GM18526 (cell line): Measurements from ENCODE around the gene RCSD1.

ENCODE experiments used
- POLR2A ChIP-seq: IDR thresholded peaks from 3 replicates; pipeline ENCODE4 v1.6.1; 2011; ENCODE audit not compliant: insufficient read length; ENCODE audit errors: extremely low read depth

Gene RCSD1

DNA sequence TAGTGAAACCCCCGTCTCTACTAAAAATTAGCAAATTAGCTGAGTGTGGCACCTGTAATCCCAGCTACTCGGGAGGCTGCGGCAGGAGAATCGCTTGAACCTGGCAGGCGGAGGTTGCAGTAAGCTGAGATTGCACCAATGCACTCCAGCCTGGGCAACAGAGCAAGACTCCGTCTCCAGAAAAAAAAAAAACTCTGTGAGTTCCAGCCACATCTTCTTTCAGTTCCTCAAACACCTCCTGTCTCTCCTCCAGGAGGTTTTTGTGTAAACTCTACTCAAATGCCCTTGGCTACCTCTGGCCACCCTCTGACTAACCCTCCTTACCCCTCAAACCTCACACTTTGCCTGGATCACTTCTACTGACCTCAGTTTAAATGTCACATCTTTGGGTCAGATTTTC lies 38.1 kb downstream of the RCSD1 start:
- TF ChIP-seq POLR2A: no peak

DNA sequence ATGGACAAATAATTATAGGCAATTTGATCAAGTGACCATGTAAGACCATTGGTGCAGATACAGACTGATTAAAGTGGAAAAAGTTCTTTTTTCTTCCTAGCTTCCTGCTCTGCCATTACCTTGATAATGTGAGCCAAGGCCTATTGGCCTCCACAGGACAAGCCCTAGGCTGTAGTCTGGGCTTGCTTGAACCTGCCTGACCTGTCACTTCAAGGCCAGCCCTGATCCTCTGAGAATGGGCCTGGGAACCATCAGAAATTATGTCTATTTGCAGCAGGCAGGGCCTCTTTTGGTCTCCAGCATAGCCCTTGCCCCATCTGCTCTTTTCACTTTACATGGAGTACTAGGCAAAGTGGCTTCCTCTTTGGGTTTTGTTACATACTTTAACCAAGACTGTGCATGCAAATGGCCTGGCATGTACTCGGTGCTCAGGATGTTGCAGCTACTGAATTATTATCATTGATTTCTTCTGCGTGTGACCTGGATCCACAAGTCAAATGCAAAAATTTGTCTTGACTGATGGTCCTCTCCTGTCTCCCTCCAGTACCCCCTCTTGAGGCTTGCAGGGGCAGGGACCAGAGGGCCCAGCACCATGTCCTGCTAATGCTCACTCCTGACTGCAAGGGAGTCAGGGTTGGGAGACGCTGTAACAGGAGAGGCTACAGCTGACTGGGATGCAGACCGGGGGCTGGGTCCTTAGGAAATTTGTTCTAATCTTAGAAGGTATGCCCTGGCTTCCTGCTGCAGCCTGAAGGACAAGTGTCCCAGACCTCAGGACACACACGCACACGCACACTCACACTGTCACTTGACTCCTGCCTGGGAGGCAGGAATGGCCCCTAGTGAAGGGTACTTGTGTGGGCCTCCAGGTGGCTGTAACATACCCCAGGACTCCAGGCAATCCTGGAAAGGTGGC lies 39.4 kb downstream of the RCSD1 start:
- TF ChIP-seq POLR2A: no peak

DNA sequence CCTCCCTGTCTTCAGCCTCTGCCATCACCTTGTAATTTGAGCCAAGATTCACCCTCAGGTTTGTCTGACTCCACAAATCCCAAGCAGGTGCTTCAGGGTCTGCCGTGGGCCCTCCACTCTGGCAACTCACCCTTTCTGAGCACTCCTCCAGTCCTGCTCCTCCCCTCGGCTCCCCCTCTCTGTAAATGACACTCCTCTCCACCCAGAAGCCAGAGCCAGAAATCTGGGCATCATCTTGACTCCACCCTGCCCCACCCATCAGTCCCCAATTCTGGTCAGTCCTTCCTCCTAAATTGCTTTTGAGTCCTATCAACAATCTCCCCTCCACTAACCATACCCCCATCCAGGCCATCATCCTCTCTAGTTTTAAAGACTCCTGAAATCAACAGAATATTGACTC lies 40.5 kb downstream of the RCSD1 start:
- TF ChIP-seq POLR2A: no peak

DNA sequence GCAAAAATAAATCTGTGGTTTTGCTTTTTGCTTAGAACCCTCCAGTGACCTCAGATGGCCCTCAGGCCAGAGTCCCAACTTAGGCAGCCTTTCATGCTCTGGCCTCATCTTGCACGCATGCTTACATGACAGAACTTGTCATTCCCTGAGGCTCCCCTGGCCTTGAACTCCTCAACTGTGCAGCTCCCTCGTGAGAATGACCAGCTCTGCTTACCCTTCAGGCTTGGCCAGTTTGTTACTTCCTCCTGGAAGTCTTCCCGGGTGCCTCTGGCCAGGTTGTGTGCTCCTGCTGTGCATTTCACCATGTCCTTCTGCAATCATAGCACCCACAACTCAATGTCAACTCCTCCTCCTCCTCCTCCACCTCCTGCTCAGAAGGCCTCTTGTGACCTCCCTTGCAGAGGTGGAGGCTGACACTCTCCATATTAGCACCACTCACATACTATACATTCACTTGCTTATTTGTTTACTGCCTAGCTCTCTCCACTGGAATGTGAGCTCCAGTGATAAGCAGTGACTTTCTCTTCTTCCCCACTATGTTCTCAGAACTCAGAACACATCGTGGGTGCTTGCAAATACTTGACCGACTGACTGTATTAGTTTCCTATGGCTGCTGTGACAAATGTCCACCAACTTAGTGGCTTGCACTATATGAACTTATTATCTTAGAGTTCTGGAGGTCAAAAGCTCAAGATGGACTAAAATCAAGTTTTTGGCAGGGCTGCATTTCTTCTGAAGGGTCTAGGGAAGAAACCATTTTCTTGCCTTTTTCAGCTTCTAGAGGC lies 41.9 kb downstream of the RCSD1 start:
- TF ChIP-seq POLR2A: no peak

DNA sequence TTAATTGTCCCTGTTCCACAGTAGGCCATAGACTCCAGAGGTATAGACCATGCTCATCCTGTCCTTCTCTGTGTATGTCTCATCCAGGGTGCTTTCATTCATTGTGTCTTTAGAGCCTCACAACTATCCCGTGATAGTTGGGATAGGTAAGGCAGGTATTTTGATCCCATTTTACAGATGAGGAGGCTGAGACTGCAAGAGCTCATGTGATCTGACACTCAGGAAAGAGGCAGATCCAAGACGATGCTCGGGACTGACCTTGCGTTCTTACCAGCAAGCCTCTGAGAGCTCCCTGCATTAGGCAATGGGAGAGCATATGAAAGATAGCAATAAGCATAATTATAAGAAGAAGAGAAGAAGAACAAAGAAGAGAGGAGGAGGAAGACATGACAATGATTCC lies 42.8 kb downstream of the RCSD1 start:
- no peak for TF ChIP-seq POLR2A

DNA sequence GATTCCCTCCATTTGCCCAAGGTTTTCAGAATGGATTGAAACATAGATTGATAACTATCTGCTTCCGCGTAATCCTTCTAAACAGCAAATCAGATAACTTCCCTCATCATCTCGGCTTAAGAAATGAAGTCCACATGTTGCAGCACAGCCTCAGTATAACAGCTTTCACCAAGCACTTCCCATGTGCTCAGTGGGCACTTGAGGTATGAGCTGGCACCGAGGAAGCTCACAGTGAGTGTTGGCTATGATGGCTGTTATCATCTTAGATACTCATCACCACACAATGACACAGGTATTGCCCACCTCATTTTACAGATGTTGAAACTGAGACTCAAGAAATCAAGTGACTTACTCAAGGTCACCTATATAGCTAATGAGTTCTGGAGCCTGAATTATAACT lies 43.2 kb downstream of the RCSD1 start:
- TF ChIP-seq POLR2A: no peak

DNA sequence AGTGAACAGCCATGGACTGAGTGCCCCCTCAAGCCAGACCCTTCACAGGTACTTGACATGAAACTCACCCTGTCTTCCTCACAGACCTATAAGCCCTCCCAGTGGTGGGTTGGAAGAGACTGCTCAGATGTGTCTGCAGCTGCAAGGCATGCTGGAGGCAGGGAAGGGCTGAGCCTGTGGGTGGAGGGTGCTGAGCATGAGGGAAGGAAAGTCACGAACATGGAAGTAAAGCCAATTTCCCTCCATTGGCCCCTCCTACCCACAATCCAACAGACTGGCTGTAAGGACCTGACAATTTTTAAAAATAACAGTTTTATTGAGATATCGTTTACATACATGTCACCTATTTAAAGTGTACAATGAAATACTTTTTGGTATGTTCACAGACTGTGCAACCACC lies 44.1 kb downstream of the RCSD1 start:
- no peak for TF ChIP-seq POLR2A

DNA sequence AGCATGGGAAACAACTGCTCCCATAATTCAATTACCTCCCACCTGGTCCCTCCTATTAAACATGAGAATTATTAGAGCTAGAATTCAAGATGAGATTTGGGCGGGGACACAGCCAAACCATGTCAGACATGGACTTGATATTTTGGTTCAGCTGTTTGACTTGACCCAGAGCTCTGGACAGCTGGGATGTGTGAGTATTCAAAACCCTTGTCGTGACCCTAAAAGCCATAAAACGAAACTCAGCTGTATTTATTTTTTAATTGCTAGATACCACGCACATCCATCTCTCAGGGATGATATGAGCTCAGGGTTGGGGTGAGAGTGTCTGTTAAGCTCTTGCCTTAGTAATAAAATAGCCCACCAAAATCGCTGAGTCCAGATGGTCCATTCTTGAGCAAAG lies 45.4 kb downstream of the RCSD1 start:
- no peak for TF ChIP-seq POLR2A

DNA sequence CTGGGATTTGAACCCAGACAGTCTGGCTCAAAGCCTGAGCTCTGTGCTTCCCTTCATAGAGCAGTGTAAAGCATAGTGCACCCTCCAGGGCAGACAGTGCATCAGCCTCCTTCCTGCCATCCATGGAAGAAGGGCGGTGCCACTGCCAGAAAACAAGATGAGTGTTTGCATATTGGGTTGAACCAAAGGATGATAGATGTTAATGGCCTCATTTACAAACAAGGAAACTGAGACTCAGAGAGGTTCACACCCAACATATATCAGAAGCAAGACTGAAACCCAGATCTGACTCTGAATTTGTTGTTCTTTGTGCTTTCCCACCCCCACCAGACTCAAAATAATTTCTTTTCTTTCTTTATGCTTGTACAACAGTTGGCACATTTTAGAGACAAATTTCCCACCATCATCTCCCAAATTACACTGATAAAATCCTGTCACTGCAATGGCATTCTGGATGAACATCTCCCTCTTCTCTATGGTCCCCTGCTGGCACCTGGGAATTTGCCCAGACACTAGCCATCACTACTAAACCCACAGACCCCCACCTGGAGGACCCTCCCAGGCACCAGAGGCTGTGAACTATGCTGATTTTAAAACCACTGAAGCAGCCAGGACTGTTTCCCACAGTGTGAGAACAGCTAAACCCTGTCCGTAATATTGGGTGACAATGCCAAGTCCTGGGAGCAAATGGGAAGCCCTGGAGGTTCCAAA lies 46.3 kb downstream of the RCSD1 start:
- TF ChIP-seq POLR2A: no peak

DNA sequence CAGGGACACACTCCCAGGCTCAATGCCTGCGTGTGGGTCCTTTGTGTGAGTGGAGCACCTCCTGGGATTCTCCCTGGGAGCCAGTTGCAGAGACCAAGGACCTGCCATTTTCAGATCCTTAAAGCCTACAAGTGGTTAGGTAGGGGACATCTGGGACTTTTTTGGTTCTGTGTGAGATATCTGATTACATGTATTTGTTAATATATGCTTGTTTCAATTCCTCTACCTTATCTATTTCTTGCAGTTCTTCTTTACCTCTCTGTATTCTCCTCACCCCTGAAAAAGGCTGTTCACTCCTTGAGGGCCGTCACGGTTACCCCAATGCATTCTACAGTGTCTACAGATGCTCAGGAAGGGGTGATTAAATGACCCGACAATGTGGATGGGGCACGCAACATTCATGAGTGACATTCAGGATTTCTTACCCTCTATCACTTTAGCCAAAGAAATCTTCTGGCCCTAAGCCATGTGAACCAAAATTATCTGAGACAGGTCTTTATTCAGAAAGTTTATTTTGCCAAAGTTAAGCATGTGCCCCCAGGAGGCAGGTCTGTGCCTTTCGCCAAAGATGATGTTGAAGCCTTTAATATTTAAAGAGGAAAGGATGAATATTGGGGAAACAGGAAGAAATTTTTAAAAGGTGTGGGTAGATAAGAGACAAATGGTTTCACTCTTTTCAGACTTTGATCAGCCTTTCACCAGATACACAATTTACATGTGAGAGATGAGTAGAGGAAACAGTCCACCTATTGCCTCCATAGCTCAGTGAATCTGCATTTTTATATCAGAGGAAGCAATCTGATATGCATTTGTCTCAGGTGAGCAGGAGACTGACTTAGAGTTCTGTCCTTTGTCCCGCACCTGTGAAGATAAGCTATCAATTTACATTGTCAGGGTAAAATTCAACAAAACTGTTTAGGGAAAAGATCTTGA lies 47.1 kb downstream of the RCSD1 start:
- no peak for TF ChIP-seq POLR2A

DNA sequence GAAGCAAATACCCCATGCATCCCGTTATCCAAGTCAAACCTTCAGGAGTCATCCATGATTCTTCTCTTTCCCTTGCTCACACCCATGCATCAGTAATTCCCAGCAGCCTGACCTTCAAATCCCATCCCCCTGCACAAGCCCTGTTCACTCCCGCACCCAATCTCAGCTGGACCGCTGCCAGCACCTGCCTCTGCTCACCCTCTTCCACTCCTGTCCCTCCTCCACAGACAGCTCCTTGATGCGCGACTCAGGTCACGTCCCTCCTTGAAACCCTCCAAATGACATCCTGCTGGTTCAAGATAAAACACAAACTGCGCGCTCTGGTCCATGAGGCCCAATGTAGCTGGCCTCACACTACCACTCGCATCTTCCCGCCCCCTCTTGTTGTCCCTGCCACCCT lies 48.4 kb downstream of the RCSD1 start:
- no peak for TF ChIP-seq POLR2A

DNA sequence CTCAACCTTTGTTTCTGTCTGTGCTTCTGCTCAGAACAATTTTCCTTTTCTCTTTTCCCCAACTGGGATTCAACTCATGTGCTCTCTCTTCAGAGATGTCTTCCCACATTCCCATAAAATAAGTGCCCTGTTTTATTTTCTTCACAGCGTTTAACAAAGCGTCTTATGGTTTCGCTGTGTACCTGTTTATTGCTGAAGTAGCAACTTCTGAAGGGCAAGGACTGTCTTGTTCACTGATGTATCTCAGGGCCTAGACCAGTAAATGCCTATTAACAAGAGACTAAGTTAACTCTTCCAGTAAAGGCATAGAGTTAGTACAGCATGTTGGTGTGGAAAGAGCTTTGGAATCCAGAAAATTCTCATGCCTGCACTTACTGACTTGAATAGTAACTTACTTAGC lies 48.8 kb downstream of the RCSD1 start:
- TF ChIP-seq POLR2A: no peak

DNA sequence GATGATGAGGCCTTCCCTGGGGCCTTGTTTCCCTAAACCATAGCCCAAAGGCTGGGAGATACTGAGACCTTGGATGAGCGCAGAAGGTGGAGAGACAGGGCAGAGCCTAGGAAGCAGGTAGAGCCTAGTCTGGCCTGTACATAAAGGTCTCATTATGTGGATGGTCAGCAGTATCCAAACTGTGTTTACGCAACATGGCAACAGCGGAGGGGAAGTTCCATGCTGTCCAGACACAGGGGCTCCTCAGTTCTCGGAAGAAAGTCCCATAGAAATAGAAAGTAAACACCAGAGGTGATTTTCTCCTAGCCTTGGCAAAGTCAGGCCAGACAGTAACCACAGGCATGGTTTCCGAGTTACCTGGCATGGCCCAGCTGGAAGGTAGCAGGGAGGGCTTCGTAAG lies 49.7 kb downstream of the RCSD1 start:
- TF ChIP-seq POLR2A: no peak

DNA sequence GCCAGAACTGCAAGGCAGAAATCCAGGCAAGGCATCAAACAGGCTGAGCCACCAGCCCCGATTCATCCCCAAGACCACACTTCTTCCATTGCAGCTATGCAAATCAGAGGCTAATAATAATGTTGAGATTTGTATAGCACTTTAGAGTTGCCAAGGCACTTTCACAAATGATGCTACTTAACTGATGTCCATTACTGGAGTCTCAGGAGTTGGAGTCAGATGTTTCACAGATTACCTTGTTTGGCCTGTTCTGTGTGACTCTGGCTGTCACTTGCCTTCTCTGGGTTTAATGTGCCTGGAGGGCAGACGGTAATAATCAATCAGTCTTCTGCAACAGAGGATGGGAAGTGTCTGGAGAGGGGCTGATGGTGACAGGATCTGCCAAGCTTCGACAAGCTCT lies 51.0 kb downstream of the RCSD1 start:
- no peak for TF ChIP-seq POLR2A

DNA sequence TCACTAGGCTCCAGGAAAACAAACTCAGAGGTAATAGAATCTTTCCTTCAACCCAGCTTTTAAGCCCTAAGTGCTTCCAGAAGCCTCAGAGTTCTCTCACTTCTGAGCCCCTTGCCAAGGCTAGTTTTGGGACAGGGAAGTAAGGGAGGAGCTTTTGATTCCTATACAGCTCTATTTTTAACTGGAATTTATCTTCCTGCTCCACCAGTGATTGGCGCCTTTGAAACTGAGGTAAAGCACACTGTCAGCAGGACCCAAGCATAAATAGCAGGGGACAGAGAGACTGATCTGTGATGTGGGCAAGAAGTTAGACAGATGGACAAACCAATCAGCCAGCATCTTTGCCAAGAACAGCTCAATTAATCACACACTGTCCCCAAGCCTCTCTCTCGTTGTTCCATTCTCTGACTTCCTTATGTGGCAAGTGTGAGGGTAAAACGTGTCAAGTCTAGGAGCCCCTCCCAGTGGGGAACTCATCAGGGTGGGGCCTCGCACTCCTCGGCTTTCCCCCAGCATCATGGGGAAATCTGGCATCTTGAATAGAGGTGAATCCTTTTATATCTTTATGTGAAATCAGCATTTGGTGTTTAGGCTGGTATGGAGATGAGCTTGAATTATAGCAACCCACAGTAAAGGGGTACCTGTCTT lies 51.5 kb downstream of the RCSD1 start:
- no peak for TF ChIP-seq POLR2A

DNA sequence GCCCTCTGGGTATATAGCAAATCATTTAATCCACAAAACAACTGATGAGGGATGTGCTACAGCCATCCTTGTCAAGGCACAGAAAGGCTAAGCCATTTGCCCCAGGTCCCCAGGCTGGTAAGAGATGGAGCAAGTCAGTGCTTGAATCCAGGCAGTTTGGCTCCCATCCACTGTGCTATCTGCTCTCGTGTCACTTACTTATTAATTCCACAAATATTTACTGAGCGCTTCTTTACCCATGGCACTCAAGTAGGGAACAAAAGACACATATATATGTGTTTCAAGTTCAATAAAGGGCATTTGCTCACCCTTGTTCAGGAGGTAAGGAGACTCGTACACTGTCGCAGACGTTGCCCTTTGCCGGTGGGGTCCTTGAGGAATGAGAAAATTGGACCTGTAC lies 53.2 kb downstream of the RCSD1 start:
- TF ChIP-seq POLR2A: no peak
